ENCODE data around the gene ZBTB8OS. TPM values are rescaled to one million over a fixed set of nuclear protein-coding genes. Genes with fewer than 3 reads are reported as not detected.

ZBTB8OS gene
- total RNA-seq, 6 experiments from 2014 or later: 14.1 to 27.6 (median 19.6) TPM

GRCh38 chr1:32652244-32652962 is 2.1 kb upstream of the ZBTB8OS start:
- Histone ChIP-seq H3K4me3 (peak overlapping the region in 2 of 3 donors; percentile 69 to 94), H3K27ac (peak overlapping the region in 1 of 3 donors; percentile 100), H3K4me1 (peaks cover 0 to 36% (median 5%) of the 10 kb centered on the region in 4 donors), H3K36me3 (peaks cover 0 to 36% (median 9%) of the 10 kb centered on the region in 4 donors), H3K9me3 (no peaks in the 10 kb centered on the region), H3K27me3 (no peaks in the 10 kb centered on the region)
- ATAC-seq (no peak), DNase-seq (no peak)
- TF ChIP-seq POLR2A (IDR thresholded peaks at IDR 0.05) (no peak), CTCF (IDR thresholded peaks at IDR 0.05) (no peak)
- intact Hi-C loops (cut with DNase I): no loop called here
- WGBS (ENCODE audit: insufficient coverage, low coverage, low lambda C conversion rate, missing lambda C conversion rate): 83% methylated on average over 12 of the region's 16 CpGs

GRCh38 chr1:32651461-32652073 is 1.2 kb upstream of the ZBTB8OS start:
- H3K27ac ChIP-seq: peak overlapping the region; percentile 75 to 100 (median 98)
- TF ChIP-seq POLR2A (IDR thresholded peaks at IDR 0.05) (no peak), CTCF (IDR thresholded peaks at IDR 0.05) (no peak)

GRCh38 chr1:32650752-32651460 is 556 bp upstream of the ZBTB8OS start, which contains the start of gene RBBP4:
RBBP4 (plus strand) TSS chr1:32651208; CDS start chr1:32651307, 99 bp downstream.
- Histone ChIP-seq H3K27me3 (no peaks in the 10 kb centered on the region), H3K36me3 (peaks cover 0 to 25% (median 5%) of the 10 kb centered on the region in 4 donors), H3K4me1 (peaks cover 0 to 36% (median 5%) of the 10 kb centered on the region in 4 donors), H3K9me3 (no peaks in the 10 kb centered on the region), H3K4me3 (peak within 1 kb of the TSS; percentile 69 to 94 (median 76)), H3K27ac (peak within 1 kb of the TSS; percentile 98 to 100 (median 99))
- TF ChIP-seq POLR2A (IDR thresholded peaks at IDR 0.05) (peak; percentile 79), CTCF (IDR thresholded peaks at IDR 0.05) (no peak)
- WGBS (ENCODE audit: insufficient coverage, low coverage, low lambda C conversion rate, missing lambda C conversion rate): 0% methylated on average over 12 of the region's 67 CpGs
- ATAC-seq (peak; percentile 88 to 96 (median 94)), DNase-seq (peak; percentile 98 to 99 (median 98))
- intact Hi-C loops (cut with DNase I): no loop called here

More at GRCh38 chr1:32651461-32652073, 1.2 kb upstream of the ZBTB8OS start:
- DNase-seq: no peak
- H3K36me3 ChIP-seq: peaks cover 0 to 32% (median 5%) of the 10 kb centered on the region in 4 donors
- intact Hi-C loops (cut with DNase I): no loop called here
- peak overlapping the region; percentile 69 to 94 (median 76) for H3K4me3 ChIP-seq
- WGBS (ENCODE audit: insufficient coverage, low coverage, low lambda C conversion rate, missing lambda C conversion rate): under 1% methylated on average over 17 of the region's 43 CpGs
- ATAC-seq: peak in 2 of 4 donors; percentile 17 to 24
- H3K9me3 ChIP-seq: no peaks in the 10 kb centered on the region
- H3K27me3 ChIP-seq: no peaks in the 10 kb centered on the region
- H3K4me1 ChIP-seq: peaks cover 0 to 36% (median 5%) of the 10 kb centered on the region in 4 donors

GRCh38 chr1:32647308-32648134 is 2.8 kb downstream of the ZBTB8OS start:
- no peak for TF ChIP-seq CTCF (IDR thresholded peaks at IDR 0.05)
- no peak for TF ChIP-seq POLR2A (IDR thresholded peaks at IDR 0.05)
- Histone ChIP-seq H3K27me3 (no peaks in the 10 kb centered on the region), H3K9me3 (no peaks in the 10 kb centered on the region), H3K4me1 (peaks cover 0 to 21% (median 3%) of the 10 kb centered on the region in 4 donors), H3K27ac (no peak overlapping the region), H3K36me3 (peaks cover 0 to 4% (median 0%) of the 10 kb centered on the region in 4 donors), H3K4me3 (no peak overlapping the region)
- intact Hi-C loops (cut with DNase I): no loop called here
- DNase-seq (no peak), ATAC-seq (no peak)
- WGBS (ENCODE audit: insufficient coverage, low coverage, low lambda C conversion rate, missing lambda C conversion rate): 57% methylated on average over 6 of the region's 6 CpGs

Measured in right lobe of liver (tissue), 6 donors.